Camera-type eye (tissue), 1 donor: Measurements from ENCODE around the gene MIER2. TPM values are rescaled to one million over a fixed set of nuclear protein-coding genes. Genes with fewer than 3 reads are reported as not detected.

Experiments used
- total RNA-seq: library from RNA; depleted of rRNA; stranded (reverse); fragments of >200 nt; gene quantifications from one replicate; pipeline ENCODE4 v1.2.3, GENCODE V29; 2014

MIER2 gene, protein sequence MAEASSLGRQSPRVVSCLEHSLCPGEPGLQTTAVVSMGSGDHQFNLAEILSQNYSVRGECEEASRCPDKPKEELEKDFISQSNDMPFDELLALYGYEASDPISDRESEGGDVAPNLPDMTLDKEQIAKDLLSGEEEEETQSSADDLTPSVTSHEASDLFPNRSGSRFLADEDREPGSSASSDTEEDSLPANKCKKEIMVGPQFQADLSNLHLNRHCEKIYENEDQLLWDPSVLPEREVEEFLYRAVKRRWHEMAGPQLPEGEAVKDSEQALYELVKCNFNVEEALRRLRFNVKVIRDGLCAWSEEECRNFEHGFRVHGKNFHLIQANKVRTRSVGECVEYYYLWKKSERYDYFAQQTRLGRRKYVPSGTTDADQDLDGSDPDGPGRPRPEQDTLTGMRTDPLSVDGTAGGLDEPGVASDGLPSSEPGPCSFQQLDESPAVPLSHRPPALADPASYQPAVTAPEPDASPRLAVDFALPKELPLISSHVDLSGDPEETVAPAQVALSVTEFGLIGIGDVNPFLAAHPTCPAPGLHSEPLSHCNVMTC
- 32.2 TPM for total RNA-seq

DNA sequence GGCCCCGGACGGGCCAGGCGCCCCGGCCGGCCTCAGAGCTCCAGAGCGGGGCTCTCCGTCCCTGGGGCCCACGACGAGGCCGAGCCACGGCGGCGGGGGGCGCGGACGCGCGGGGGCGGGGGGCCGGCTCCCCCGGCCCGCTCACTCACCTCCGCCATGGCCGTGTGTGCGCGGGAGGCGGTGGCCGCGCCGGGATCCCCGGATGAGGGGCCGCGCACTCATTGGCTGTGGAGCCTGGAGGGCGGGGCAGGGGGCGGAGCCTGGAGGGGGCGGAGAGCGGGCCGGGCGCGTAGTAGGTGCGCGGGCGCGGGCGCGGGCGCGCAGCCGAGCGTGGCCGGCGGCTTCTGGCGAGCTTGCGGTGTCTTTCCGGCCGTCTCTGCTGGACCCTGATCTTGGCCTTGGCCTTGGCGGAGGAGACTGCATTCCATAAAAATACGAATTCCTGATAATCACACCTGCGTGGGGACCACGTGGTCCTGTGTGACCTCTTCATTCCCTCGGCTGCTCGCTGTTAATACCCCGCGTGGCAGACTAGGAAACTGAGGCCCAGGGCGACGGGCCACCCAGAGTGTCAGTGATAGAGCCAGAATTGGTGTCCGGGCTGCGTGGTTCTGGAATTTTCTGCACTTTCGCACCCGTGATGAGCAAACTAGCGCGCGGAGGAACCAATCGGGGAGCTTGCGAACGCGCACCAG is at the start of gene MIER2:
Gene MIER2 (minus strand): TSS at position 172 of the 695 bp plus-strand sequence. CDS start 14 bp downstream, at position 158.

GRCh38 chr19:291006-291521 is 53.5 kb downstream of the MIER2 start, which contains the start of gene PLPP2:
Gene PLPP2, minus strand, starts transcription at chr19:291403. Its CDS starts 67 bp downstream, at chr19:291336.

Other genes starting within 250 kb of the MIER2 start
- gene OR4F17, start 237.7 kb downstream of the MIER2 start, total RNA-seq: not detected
- 12.6 TPM for gene PLPP2, start 53.4 kb downstream of the MIER2 start, total RNA-seq
- 3.8 TPM for gene C2CD4C, start 64.4 kb upstream of the MIER2 start, total RNA-seq
- 22.5 TPM for gene SHC2, start 116.2 kb upstream of the MIER2 start, total RNA-seq
- 1.3 TPM for gene MADCAM1, start 151.7 kb upstream of the MIER2 start, total RNA-seq
- 28.9 TPM for gene TPGS1, start 162.7 kb upstream of the MIER2 start, total RNA-seq
- gene CDC34, start 187.0 kb upstream of the MIER2 start, total RNA-seq: 83.5 TPM
- gene GZMM, start 199.3 kb upstream of the MIER2 start, total RNA-seq: not detected
- gene BSG, start 227.8 kb upstream of the MIER2 start, total RNA-seq: 413 TPM
- gene HCN2, start 245.1 kb upstream of the MIER2 start, total RNA-seq: 6.0 TPM